Measurements from ENCODE around the gene SERTAD4. TPM values are rescaled to one million over a fixed set of nuclear protein-coding genes. Genes with fewer than 3 reads are reported as not detected.

SERTAD4 gene
- total and polyA plus RNA-seq, 2 of the 8 experiments (the other 6 are each of a cell fraction or from before 2014, with no cell fraction given): 0.54 to 3.2 TPM

DNA sequence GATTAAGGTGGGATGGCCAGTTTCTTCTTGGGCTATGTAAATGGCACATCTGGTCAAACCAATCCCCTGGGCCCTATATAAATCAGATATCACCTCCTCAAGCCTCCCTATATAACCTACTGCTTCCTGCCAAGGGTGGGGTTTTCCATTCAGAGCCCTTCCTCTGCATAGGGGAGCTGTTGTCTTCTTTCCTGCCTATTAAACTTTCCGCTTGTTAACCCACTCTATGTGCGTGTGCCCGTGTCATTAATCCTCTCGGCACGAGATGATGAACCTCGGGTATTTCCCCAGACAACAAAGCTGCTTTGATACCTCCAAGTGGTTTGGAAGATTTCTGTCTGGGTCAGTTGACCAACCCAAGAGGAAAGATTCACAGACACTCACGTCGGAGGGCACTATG lies 19.3 kb upstream of the SERTAD4 start (continued):
- TF ChIP-seq, protein P1, sequence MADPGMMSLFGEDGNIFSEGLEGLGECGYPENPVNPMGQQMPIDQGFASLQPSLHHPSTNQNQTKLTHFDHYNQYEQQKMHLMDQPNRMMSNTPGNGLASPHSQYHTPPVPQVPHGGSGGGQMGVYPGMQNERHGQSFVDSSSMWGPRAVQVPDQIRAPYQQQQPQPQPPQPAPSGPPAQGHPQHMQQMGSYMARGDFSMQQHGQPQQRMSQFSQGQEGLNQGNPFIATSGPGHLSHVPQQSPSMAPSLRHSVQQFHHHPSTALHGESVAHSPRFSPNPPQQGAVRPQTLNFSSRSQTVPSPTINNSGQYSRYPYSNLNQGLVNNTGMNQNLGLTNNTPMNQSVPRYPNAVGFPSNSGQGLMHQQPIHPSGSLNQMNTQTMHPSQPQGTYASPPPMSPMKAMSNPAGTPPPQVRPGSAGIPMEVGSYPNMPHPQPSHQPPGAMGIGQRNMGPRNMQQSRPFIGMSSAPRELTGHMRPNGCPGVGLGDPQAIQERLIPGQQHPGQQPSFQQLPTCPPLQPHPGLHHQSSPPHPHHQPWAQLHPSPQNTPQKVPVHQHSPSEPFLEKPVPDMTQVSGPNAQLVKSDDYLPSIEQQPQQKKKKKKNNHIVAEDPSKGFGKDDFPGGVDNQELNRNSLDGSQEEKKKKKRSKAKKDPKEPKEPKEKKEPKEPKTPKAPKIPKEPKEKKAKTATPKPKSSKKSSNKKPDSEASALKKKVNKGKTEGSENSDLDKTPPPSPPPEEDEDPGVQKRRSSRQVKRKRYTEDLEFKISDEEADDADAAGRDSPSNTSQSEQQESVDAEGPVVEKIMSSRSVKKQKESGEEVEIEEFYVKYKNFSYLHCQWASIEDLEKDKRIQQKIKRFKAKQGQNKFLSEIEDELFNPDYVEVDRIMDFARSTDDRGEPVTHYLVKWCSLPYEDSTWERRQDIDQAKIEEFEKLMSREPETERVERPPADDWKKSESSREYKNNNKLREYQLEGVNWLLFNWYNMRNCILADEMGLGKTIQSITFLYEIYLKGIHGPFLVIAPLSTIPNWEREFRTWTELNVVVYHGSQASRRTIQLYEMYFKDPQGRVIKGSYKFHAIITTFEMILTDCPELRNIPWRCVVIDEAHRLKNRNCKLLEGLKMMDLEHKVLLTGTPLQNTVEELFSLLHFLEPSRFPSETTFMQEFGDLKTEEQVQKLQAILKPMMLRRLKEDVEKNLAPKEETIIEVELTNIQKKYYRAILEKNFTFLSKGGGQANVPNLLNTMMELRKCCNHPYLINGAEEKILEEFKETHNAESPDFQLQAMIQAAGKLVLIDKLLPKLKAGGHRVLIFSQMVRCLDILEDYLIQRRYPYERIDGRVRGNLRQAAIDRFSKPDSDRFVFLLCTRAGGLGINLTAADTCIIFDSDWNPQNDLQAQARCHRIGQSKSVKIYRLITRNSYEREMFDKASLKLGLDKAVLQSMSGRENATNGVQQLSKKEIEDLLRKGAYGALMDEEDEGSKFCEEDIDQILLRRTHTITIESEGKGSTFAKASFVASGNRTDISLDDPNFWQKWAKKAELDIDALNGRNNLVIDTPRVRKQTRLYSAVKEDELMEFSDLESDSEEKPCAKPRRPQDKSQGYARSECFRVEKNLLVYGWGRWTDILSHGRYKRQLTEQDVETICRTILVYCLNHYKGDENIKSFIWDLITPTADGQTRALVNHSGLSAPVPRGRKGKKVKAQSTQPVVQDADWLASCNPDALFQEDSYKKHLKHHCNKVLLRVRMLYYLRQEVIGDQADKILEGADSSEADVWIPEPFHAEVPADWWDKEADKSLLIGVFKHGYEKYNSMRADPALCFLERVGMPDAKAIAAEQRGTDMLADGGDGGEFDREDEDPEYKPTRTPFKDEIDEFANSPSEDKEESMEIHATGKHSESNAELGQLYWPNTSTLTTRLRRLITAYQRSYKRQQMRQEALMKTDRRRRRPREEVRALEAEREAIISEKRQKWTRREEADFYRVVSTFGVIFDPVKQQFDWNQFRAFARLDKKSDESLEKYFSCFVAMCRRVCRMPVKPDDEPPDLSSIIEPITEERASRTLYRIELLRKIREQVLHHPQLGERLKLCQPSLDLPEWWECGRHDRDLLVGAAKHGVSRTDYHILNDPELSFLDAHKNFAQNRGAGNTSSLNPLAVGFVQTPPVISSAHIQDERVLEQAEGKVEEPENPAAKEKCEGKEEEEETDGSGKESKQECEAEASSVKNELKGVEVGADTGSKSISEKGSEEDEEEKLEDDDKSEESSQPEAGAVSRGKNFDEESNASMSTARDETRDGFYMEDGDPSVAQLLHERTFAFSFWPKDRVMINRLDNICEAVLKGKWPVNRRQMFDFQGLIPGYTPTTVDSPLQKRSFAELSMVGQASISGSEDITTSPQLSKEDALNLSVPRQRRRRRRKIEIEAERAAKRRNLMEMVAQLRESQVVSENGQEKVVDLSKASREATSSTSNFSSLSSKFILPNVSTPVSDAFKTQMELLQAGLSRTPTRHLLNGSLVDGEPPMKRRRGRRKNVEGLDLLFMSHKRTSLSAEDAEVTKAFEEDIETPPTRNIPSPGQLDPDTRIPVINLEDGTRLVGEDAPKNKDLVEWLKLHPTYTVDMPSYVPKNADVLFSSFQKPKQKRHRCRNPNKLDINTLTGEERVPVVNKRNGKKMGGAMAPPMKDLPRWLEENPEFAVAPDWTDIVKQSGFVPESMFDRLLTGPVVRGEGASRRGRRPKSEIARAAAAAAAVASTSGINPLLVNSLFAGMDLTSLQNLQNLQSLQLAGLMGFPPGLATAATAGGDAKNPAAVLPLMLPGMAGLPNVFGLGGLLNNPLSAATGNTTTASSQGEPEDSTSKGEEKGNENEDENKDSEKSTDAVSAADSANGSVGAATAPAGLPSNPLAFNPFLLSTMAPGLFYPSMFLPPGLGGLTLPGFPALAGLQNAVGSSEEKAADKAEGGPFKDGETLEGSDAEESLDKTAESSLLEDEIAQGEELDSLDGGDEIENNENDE (IDR thresholded peaks at IDR 0.05; ENCODE audit: insufficient replicate concordance, low read length): no peak

Data from H1 (cell line).